ENCODE results near the gene PACS2. TPM values are rescaled to one million over a fixed set of nuclear protein-coding genes. Genes with fewer than 3 reads are reported as not detected.

The PACS2 gene
- total RNA-seq, 2 donors from 2014 or later: 117 to 121 TPM

- H3K27ac Mint-ChIP-seq: no peak overlapping the region
- peaks cover 8% of the 10 kb centered on the region for H3K36me3 ChIP-seq (ENCODE audit: control insufficient read depth, insufficient read depth, low read length)
Observed at GRCh38 chr14:105363847-105364708, 49.5 kb downstream of the PACS2 start.

GRCh38 chr14:105365101-105365500 lies 50.6 kb downstream of the PACS2 start:
- DNase-seq: no peak
- no peak overlapping the region for H3K27ac Mint-ChIP-seq
- H3K4me1 Mint-ChIP-seq: no peaks in the 10 kb centered on the region
- H3K4me3 Mint-ChIP-seq: no peak overlapping the region
- H3K9ac ChIP-seq (ENCODE audit: extremely low read depth, low read length, poor library complexity, severe bottlenecking): no peak overlapping the region
- no peaks in the 10 kb centered on the region for H3K4me1 ChIP-seq (ENCODE audit: control insufficient read depth, insufficient read depth, low read length)
- peaks cover 8% of the 10 kb centered on the region for H3K36me3 ChIP-seq (ENCODE audit: control insufficient read depth, insufficient read depth, low read length)
- peaks cover 29% of the 10 kb centered on the region for H3K36me3 Mint-ChIP-seq (ENCODE audit: low read depth)
- H3K27me3 ChIP-seq (ENCODE audit: control insufficient read depth, insufficient read depth, low read length, poor library complexity, severe bottlenecking): no peaks in the 10 kb centered on the region
- H3K4me3 ChIP-seq (ENCODE audit: low read length): no peak overlapping the region
- H3K27me3 Mint-ChIP-seq (ENCODE audit: insufficient read depth): no peaks in the 10 kb centered on the region
- WGBS, 2 experiments (ENCODE audit: insufficient coverage in 1 of 2, insufficient read length in 1 of 2): 94 to 95% methylated on average over 11 of the region's 11 CpGs
- no peak for TF ChIP-seq CTCF (conservative IDR thresholded peaks at IDR 0.05)
- H3K27ac ChIP-seq (ENCODE audit: low read depth, low read length): no peak overlapping the region
- H3K9me3 ChIP-seq (ENCODE audit: control insufficient read depth, low read length): peaks cover 5% of the 10 kb centered on the region
- H3K9me3 Mint-ChIP-seq: no peaks in the 10 kb centered on the region

More at GRCh38 chr14:105363847-105364708, 49.5 kb downstream of the PACS2 start:
- Mint-ChIP-seq H3K9me3 (no peaks in the 10 kb centered on the region), H3K4me3 (no peak overlapping the region), H3K27me3 (ENCODE audit: insufficient read depth) (no peaks in the 10 kb centered on the region), H3K36me3 (ENCODE audit: low read depth) (peaks cover 25% of the 10 kb centered on the region), H3K4me1 (no peaks in the 10 kb centered on the region)
- Histone ChIP-seq H3K27ac (ENCODE audit: low read depth, low read length) (no peak overlapping the region), H3K9me3 (ENCODE audit: control insufficient read depth, low read length) (peaks cover 5% of the 10 kb centered on the region), H3K9ac (ENCODE audit: extremely low read depth, low read length, poor library complexity, severe bottlenecking) (no peak overlapping the region), H3K27me3 (ENCODE audit: control insufficient read depth, insufficient read depth, low read length, poor library complexity, severe bottlenecking) (no peaks in the 10 kb centered on the region), H3K4me3 (ENCODE audit: low read length) (no peak overlapping the region), H3K4me1 (ENCODE audit: control insufficient read depth, insufficient read depth, low read length) (no peaks in the 10 kb centered on the region)
- DNase-seq: no peak
- TF ChIP-seq CTCF (conservative IDR thresholded peaks at IDR 0.05): no peak
- WGBS, 2 experiments (ENCODE audit: insufficient coverage in 1 of 2, insufficient read length in 1 of 2): 18 to 67% methylated on average over 5 to 57 of the region's 58 CpGs

GRCh38 chr14:105365681-105366080 lies 51.1 kb downstream of the PACS2 start:
- no peak for TF ChIP-seq CTCF (conservative IDR thresholded peaks at IDR 0.05)
- H3K9me3 Mint-ChIP-seq: no peaks in the 10 kb centered on the region
- Histone ChIP-seq H3K9me3 (ENCODE audit: control insufficient read depth, low read length) (peaks cover 4% of the 10 kb centered on the region), H3K4me1 (ENCODE audit: control insufficient read depth, insufficient read depth, low read length) (no peaks in the 10 kb centered on the region), H3K9ac (ENCODE audit: extremely low read depth, low read length, poor library complexity, severe bottlenecking) (no peak overlapping the region), H3K4me3 (ENCODE audit: low read length) (no peak overlapping the region), H3K27ac (ENCODE audit: low read depth, low read length) (no peak overlapping the region), H3K27me3 (ENCODE audit: control insufficient read depth, insufficient read depth, low read length, poor library complexity, severe bottlenecking) (no peaks in the 10 kb centered on the region), H3K36me3 (ENCODE audit: control insufficient read depth, insufficient read depth, low read length) (peaks cover 5% of the 10 kb centered on the region)
- peaks cover 30% of the 10 kb centered on the region for H3K36me3 Mint-ChIP-seq (ENCODE audit: low read depth)
- no peak for DNase-seq
- whole genome bisulfite sequencing, 2 experiments (ENCODE audit: insufficient coverage in 1 of 2, insufficient read length in 1 of 2): 94 to 95% methylated on average over 10 to 12 of the region's 12 CpGs
- H3K27ac Mint-ChIP-seq: no peak overlapping the region
- H3K4me1 Mint-ChIP-seq: no peaks in the 10 kb centered on the region
- no peaks in the 10 kb centered on the region for H3K27me3 Mint-ChIP-seq (ENCODE audit: insufficient read depth)
- no peak overlapping the region for H3K4me3 Mint-ChIP-seq
